ENCODE data around the gene TM2D3.

DNA sequence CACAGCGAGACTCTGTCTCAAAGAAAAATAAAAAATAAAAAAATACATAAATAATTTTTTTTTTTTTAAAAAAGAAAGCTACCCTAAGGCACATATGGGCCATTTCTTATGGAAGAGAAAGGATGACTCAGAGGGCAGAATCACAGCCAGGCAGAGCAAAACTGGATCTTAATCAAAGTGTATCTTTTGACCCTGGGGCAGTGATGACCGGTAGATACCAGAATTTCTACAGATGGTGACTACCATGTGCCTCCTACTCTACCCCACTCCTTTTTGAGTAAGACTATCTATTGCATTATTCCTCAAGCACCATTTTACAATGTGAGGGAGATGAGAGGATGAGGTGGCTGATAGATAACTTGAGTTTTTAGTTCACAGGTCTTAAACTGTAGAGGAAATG is 46.1 kb upstream of the TM2D3 start:
- TF ChIP-seq, protein P1, sequence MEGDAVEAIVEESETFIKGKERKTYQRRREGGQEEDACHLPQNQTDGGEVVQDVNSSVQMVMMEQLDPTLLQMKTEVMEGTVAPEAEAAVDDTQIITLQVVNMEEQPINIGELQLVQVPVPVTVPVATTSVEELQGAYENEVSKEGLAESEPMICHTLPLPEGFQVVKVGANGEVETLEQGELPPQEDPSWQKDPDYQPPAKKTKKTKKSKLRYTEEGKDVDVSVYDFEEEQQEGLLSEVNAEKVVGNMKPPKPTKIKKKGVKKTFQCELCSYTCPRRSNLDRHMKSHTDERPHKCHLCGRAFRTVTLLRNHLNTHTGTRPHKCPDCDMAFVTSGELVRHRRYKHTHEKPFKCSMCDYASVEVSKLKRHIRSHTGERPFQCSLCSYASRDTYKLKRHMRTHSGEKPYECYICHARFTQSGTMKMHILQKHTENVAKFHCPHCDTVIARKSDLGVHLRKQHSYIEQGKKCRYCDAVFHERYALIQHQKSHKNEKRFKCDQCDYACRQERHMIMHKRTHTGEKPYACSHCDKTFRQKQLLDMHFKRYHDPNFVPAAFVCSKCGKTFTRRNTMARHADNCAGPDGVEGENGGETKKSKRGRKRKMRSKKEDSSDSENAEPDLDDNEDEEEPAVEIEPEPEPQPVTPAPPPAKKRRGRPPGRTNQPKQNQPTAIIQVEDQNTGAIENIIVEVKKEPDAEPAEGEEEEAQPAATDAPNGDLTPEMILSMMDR (conservative IDR thresholded peaks at IDR 0.05; ENCODE audit: low read depth in 2 of 2), result no peak
- TF ChIP-seq ZNF114 (CRISPR knock-in tag; IDR thresholded peaks at IDR 0.05), result no peak
- no peak for TF ChIP-seq NANOG (IDR thresholded peaks at IDR 0.05; ENCODE audit: borderline replicate concordance)
- TF ChIP-seq EZH2 (IDR thresholded peaks at IDR 0.05; ENCODE audit: low read depth, unreplicated experiment), result no peak
- TF ChIP-seq, protein P2, sequence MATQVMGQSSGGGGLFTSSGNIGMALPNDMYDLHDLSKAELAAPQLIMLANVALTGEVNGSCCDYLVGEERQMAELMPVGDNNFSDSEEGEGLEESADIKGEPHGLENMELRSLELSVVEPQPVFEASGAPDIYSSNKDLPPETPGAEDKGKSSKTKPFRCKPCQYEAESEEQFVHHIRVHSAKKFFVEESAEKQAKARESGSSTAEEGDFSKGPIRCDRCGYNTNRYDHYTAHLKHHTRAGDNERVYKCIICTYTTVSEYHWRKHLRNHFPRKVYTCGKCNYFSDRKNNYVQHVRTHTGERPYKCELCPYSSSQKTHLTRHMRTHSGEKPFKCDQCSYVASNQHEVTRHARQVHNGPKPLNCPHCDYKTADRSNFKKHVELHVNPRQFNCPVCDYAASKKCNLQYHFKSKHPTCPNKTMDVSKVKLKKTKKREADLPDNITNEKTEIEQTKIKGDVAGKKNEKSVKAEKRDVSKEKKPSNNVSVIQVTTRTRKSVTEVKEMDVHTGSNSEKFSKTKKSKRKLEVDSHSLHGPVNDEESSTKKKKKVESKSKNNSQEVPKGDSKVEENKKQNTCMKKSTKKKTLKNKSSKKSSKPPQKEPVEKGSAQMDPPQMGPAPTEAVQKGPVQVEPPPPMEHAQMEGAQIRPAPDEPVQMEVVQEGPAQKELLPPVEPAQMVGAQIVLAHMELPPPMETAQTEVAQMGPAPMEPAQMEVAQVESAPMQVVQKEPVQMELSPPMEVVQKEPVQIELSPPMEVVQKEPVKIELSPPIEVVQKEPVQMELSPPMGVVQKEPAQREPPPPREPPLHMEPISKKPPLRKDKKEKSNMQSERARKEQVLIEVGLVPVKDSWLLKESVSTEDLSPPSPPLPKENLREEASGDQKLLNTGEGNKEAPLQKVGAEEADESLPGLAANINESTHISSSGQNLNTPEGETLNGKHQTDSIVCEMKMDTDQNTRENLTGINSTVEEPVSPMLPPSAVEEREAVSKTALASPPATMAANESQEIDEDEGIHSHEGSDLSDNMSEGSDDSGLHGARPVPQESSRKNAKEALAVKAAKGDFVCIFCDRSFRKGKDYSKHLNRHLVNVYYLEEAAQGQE (IDR thresholded peaks at IDR 0.05; ENCODE audit: unreplicated experiment), result no peak
- no peak for TF ChIP-seq EZH2phosphoT487 (IDR thresholded peaks at IDR 0.05; ENCODE audit: unreplicated experiment)
- no peak for TF ChIP-seq JUNB (IDR thresholded peaks at IDR 0.05; ENCODE audit: unreplicated experiment)
- TF ChIP-seq ZNF331 (CRISPR knock-in tag; IDR thresholded peaks at IDR 0.05; ENCODE audit: low read depth), result no peak
- TF ChIP-seq POLR2AphosphoS5 (IDR thresholded peaks at IDR 0.05; ENCODE audit: low read depth), result no peak
- no peak for TF ChIP-seq CREB1 (CRISPR knock-in tag; IDR thresholded peaks at IDR 0.05; ENCODE audit: low read depth)
- TF ChIP-seq, protein P3, sequence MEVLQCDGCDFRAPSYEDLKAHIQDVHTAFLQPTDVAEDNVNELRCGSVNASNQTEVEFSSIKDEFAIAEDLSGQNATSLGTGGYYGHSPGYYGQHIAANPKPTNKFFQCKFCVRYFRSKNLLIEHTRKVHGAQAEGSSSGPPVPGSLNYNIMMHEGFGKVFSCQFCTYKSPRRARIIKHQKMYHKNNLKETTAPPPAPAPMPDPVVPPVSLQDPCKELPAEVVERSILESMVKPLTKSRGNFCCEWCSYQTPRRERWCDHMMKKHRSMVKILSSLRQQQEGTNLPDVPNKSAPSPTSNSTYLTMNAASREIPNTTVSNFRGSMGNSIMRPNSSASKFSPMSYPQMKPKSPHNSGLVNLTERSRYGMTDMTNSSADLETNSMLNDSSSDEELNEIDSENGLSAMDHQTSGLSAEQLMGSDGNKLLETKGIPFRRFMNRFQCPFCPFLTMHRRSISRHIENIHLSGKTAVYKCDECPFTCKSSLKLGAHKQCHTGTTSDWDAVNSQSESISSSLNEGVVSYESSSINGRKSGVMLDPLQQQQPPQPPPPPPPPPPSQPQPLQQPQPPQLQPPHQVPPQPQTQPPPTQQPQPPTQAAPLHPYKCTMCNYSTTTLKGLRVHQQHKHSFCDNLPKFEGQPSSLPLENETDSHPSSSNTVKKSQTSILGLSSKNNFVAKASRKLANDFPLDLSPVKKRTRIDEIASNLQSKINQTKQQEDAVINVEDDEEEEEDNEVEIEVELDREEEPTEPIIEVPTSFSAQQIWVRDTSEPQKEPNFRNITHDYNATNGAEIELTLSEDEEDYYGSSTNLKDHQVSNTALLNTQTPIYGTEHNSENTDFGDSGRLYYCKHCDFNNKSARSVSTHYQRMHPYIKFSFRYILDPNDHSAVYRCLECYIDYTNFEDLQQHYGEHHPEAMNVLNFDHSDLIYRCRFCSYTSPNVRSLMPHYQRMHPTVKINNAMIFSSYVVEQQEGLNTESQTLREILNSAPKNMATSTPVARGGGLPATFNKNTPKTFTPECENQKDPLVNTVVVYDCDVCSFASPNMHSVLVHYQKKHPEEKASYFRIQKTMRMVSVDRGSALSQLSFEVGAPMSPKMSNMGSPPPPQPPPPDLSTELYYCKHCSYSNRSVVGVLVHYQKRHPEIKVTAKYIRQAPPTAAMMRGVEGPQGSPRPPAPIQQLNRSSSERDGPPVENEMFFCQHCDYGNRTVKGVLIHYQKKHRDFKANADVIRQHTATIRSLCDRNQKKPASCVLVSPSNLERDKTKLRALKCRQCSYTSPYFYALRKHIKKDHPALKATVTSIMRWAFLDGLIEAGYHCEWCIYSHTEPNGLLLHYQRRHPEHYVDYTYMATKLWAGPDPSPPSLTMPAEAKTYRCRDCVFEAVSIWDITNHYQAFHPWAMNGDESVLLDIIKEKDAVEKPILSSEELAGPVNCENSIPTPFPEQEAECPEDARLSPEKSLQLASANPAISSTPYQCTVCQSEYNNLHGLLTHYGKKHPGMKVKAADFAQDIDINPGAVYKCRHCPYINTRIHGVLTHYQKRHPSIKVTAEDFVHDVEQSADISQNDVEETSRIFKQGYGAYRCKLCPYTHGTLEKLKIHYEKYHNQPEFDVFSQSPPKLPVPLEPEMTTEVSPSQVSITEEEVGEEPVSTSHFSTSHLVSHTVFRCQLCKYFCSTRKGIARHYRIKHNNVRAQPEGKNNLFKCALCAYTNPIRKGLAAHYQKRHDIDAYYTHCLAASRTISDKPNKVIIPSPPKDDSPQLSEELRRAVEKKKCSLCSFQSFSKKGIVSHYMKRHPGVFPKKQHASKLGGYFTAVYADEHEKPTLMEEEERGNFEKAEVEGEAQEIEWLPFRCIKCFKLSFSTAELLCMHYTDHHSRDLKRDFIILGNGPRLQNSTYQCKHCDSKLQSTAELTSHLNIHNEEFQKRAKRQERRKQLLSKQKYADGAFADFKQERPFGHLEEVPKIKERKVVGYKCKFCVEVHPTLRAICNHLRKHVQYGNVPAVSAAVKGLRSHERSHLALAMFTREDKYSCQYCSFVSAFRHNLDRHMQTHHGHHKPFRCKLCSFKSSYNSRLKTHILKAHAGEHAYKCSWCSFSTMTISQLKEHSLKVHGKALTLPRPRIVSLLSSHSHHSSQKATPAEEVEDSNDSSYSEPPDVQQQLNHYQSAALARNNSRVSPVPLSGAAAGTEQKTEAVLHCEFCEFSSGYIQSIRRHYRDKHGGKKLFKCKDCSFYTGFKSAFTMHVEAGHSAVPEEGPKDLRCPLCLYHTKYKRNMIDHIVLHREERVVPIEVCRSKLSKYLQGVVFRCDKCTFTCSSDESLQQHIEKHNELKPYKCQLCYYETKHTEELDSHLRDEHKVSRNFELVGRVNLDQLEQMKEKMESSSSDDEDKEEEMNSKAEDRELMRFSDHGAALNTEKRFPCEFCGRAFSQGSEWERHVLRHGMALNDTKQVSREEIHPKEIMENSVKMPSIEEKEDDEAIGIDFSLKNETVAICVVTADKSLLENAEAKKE (CRISPR knock-in tag; IDR thresholded peaks at IDR 0.05), result no peak

Data from GM23338 (cell line).